NT2/D1 (cell line): Measurements from ENCODE around the gene SLC6A2.

Experiments used
- SUZ12 ChIP-seq: IDR thresholded peaks from 2 replicates; pipeline ENCODE4 v1.6.1; 2011; ENCODE audit not compliant: insufficient read length, insufficient read depth; ENCODE audit errors: extremely low read depth
- ZNF274 ChIP-seq: IDR thresholded peaks from 2 replicates; pipeline ENCODE4 v1.6.1; 2011; ENCODE audit warnings: mild to moderate bottlenecking, low read depth, low read length

DNA sequence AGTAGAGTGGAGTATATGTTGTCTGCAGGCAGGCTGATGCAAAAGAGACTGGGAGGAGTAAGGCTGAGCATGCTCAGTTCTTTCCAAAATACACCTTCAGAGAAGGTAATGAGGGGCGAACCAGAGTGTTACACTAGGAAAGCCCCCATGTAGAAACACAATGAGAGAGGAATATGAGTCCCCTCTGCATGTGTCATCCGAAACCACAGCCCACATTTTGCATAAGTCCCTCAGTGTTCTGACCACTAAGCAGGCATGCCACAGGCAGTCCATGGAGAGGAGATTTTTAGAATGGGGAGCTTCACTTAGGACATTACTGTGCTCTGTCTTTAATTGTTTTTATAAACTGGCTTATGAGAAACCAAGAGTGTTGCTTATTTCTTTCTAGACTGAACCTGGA, 32.0 kb downstream of the SLC6A2 start:
- TF ChIP-seq ZNF274 (no peak), SUZ12 (no peak)
